NOMO-1 (cell line): ENCODE measurements around the gene STX10.
A peak's percentile ranks its signal among the peaks of the same experiment; 100 is the strongest.
"Not testable (repeated sequence)": the region's sequence is repeated elsewhere in the genome, so short reads cannot be mapped to it uniquely, and the experiment has no call there.

Experiments
- DNase-seq, 2 experiments: peaks; one replicate each; lab custom pipeline; 2025; ENCODE audit not compliant: unreplicated experiment in 2 of 2; lab: John Stamatoyannopoulos, UW

Gene STX10

GRCh38 chr19:13149173-13149627 lies 975 bp downstream of the STX10 start:
- DNase-seq: not testable (repeated sequence)

- peak; percentile 31 to 41 for DNase-seq
Observed at GRCh38 chr19:13146763-13147563, 3.2 kb downstream of the STX10 start.

- no peak for DNase-seq
Observed at GRCh38 chr19:13139633-13140311, 10.4 kb downstream of the STX10 start.

- DNase-seq: no peak
Observed at GRCh38 chr19:13138916-13139198, 11.3 kb downstream of the STX10 start.

- DNase-seq: no peak
Observed at GRCh38 chr19:13138171-13138915, 11.8 kb downstream of the STX10 start.

GRCh38 chr19:13137290-13137794 lies 12.8 kb downstream of the STX10 start:
- no peak for DNase-seq

GRCh38 chr19:13135068-13136062 lies 14.8 kb downstream of the STX10 start:
- DNase-seq: no peak

- no peak for DNase-seq
Observed at GRCh38 chr19:13134626-13135025, 15.5 kb downstream of the STX10 start.

GRCh38 chr19:13133241-13133870 lies 16.8 kb downstream of the STX10 start:
- no peak for DNase-seq

- no peak for DNase-seq
Observed at GRCh38 chr19:13132471-13133180, 17.5 kb downstream of the STX10 start.

- DNase-seq: no peak
Observed at GRCh38 chr19:13130886-13131490, 19.2 kb downstream of the STX10 start.

- DNase-seq: no peak
Observed at GRCh38 chr19:13129384-13129783, 20.8 kb downstream of the STX10 start.

- no peak for DNase-seq
Observed at GRCh38 chr19:13128583-13128982, 21.6 kb downstream of the STX10 start.

GRCh38 chr19:13127811-13128575 lies 22.2 kb downstream of the STX10 start:
- DNase-seq: no peak

- no peak for DNase-seq
Observed at GRCh38 chr19:13127051-13127450, 23.1 kb downstream of the STX10 start.

- DNase-seq: no peak
Observed at GRCh38 chr19:13122980-13123957, 26.9 kb downstream of the STX10 start.
